H9 (cell line): Measurements from ENCODE around the gene TIMM17A. TPM values are rescaled to one million over a fixed set of nuclear protein-coding genes. Genes with fewer than 3 reads are reported as not detected.

Source experiments
- DNase-seq: peaks from one replicate; pipeline ENCODE4 v3.0.0-alpha.2; 2017
- H2AFZ ChIP-seq: one replicate; pipeline ENCODE4 v1.6.1; 2013; ENCODE audit warnings: mild to moderate bottlenecking, low read length, control low read depth, moderate library complexity
- H2AK5ac ChIP-seq: 2 replicates; pipeline ENCODE4 v1.6.1; 2013; ENCODE audit warnings: low read length, control low read depth, mixed read lengths; ENCODE audit not compliant: insufficient read length
- H2BK120ac ChIP-seq: one replicate; pipeline ENCODE4 v1.6.1; 2013; ENCODE audit warnings: low read depth, mild to moderate bottlenecking, low read length, control low read depth, inconsistent platforms; ENCODE audit not compliant: poor library complexity, severe bottlenecking
- H2BK12ac ChIP-seq: 2 replicates; pipeline ENCODE4 v1.6.1; 2013; ENCODE audit warnings: low read length, control low read depth, mixed read lengths, low read depth; ENCODE audit not compliant: insufficient read length
- H2BK15ac ChIP-seq: 2 replicates; pipeline ENCODE4 v1.6.1; 2013; ENCODE audit warnings: low read depth, low read length, control low read depth
- H2BK20ac ChIP-seq: one replicate; pipeline ENCODE4 v1.6.1; 2013; ENCODE audit warnings: low read depth, mild to moderate bottlenecking, low read length, control low read depth, inconsistent platforms; ENCODE audit not compliant: poor library complexity, severe bottlenecking
- H2BK5ac ChIP-seq: 2 replicates; pipeline ENCODE4 v1.6.1; 2013; ENCODE audit warnings: low read length, control low read depth, mixed read lengths; ENCODE audit not compliant: insufficient read length
- H3K14ac ChIP-seq: 2 replicates; pipeline ENCODE4 v1.6.1; 2013; ENCODE audit warnings: low read length, control low read depth; ENCODE audit not compliant: insufficient read depth
- H3K18ac ChIP-seq: 2 replicates; pipeline ENCODE4 v1.6.1; 2013; ENCODE audit warnings: low read depth, mild to moderate bottlenecking, mixed read lengths, low read length, control low read depth; ENCODE audit not compliant: insufficient read length
- H3K23ac ChIP-seq: 2 replicates; pipeline ENCODE4 v1.6.1; 2013; ENCODE audit warnings: low read length, control low read depth, mixed read lengths, low read depth; ENCODE audit not compliant: insufficient read length
- H3K23me2 ChIP-seq: 2 replicates; pipeline ENCODE4 v1.6.1; 2013; ENCODE audit warnings: low read depth, mild to moderate bottlenecking, mixed read lengths, low read length, control low read depth; ENCODE audit not compliant: insufficient read length, poor library complexity, severe bottlenecking
- H3K27ac ChIP-seq: 2 replicates; pipeline ENCODE4 v1.5.1; 2013; ENCODE audit warnings: low read length, control low read depth, mixed read lengths, low read depth; ENCODE audit not compliant: insufficient read length
- H3K27me3 ChIP-seq: 2 replicates; pipeline ENCODE4 v1.6.1; 2013; ENCODE audit warnings: low read length, control low read depth, inconsistent platforms; ENCODE audit not compliant: insufficient read depth
- H3K4ac ChIP-seq: 2 replicates; pipeline ENCODE4 v1.6.1; 2013; ENCODE audit warnings: low read depth, mild to moderate bottlenecking, control low read depth, inconsistent platforms, low read length, moderate library complexity
- H3K4me1 ChIP-seq: 2 replicates; pipeline ENCODE4 v1.6.1; 2013; ENCODE audit warnings: low read length, control low read depth, inconsistent platforms; ENCODE audit not compliant: insufficient read depth
- H3K4me2 ChIP-seq: 2 replicates; pipeline ENCODE4 v1.6.1; 2013; ENCODE audit warnings: low read length, control low read depth, mixed read lengths; ENCODE audit not compliant: insufficient read length, insufficient read depth
- H3K56ac ChIP-seq: 2 replicates; pipeline ENCODE4 v1.6.1; 2013; ENCODE audit warnings: low read depth, mild to moderate bottlenecking, mixed read lengths, low read length, control low read depth; ENCODE audit not compliant: insufficient read length
- H3K79me1 ChIP-seq: 2 replicates; pipeline ENCODE4 v1.6.1; 2013; ENCODE audit warnings: low read depth, mild to moderate bottlenecking, moderate library complexity, low read length, control low read depth, inconsistent platforms; ENCODE audit not compliant: insufficient read depth, poor library complexity, severe bottlenecking
- H3K79me2 ChIP-seq: 2 replicates; pipeline ENCODE4 v1.6.1; 2013; ENCODE audit warnings: low read length, control low read depth, inconsistent platforms; ENCODE audit not compliant: insufficient read depth
- H3K9ac ChIP-seq: 2 replicates; pipeline ENCODE4 v1.6.1; 2013; ENCODE audit warnings: low read length, control low read depth, mixed read lengths; ENCODE audit not compliant: insufficient read length; ENCODE audit errors: extremely low read depth
- H3K9me3 ChIP-seq: one replicate; pipeline ENCODE4 v1.6.1; 2013; ENCODE audit warnings: low read depth, low read length, inconsistent platforms; ENCODE audit not compliant: control insufficient read depth
- H3T11ph ChIP-seq: one replicate; pipeline ENCODE4 v1.6.1; 2013; ENCODE audit warnings: mild to moderate bottlenecking, low read length, control low read depth, inconsistent platforms
- H4K20me1 ChIP-seq: one replicate; pipeline ENCODE4 v1.6.1; 2013; ENCODE audit not compliant: control insufficient read depth, insufficient read length, insufficient read depth
- H4K5ac ChIP-seq: 2 replicates; pipeline ENCODE4 v1.6.1; 2013; ENCODE audit warnings: low read depth, mild to moderate bottlenecking, mixed read lengths, low read length, control low read depth; ENCODE audit not compliant: insufficient read length
- H4K8ac ChIP-seq: replicated peaks from 2 replicates; pipeline ENCODE4 v1.6.1; 2013; ENCODE audit warnings: low read length, control low read depth, mixed read lengths, low read depth; ENCODE audit not compliant: insufficient read length
- H4K91ac ChIP-seq: 2 replicates; pipeline ENCODE4 v1.6.1; 2013; ENCODE audit warnings: low read depth, mild to moderate bottlenecking, moderate library complexity, mixed read lengths, low read length, control low read depth; ENCODE audit not compliant: insufficient read length
- H3K27ac Mint-ChIP-seq, 3 experiments: 2 replicates in 2 of 3; 3 replicates in 1 of 3; pipeline ENCODE4 v1.8.0; 2020 to 2021; ENCODE audit warnings: mixed read lengths in 3 of 3, mild to moderate bottlenecking in 1 of 3, moderate library complexity in 1 of 3
- H3K27me3 Mint-ChIP-seq: 2 replicates; pipeline ENCODE4 v1.8.0; 2021; ENCODE audit warnings: low read depth, mild to moderate bottlenecking, moderate library complexity, mixed read lengths
- H3K36me3 Mint-ChIP-seq, 3 experiments: 2 replicates in 2 of 3; 3 replicates in 1 of 3; pipeline ENCODE4 v1.8.0; 2020 to 2021; ENCODE audit warnings: low read depth in 3 of 3, mixed read lengths in 3 of 3; ENCODE audit not compliant: insufficient read depth in 1 of 3
- H3K4me1 Mint-ChIP-seq, 2 experiments: 2 replicates each; pipeline ENCODE4 v1.8.0; 2020; ENCODE audit warnings: mixed read lengths in 2 of 2
- H3K4me3 Mint-ChIP-seq, 2 experiments: 2 replicates in 1 of 2; 3 replicates in 1 of 2; pipeline ENCODE4 v1.8.0; 2020 to 2021; ENCODE audit warnings: mild to moderate bottlenecking in 2 of 2, mixed read lengths in 2 of 2, moderate library complexity in 1 of 2
- H3K9me3 Mint-ChIP-seq, 2 experiments: 2 replicates in 1 of 2; 3 replicates in 1 of 2; pipeline ENCODE4 v1.8.0; 2020; ENCODE audit warnings: mild to moderate bottlenecking in 2 of 2, mixed read lengths in 2 of 2, moderate library complexity in 1 of 2
- WGBS: extraction: QIAGEN DNeasy Blood & Tissue Kit; methylation state at CpG from one replicate; pipeline ENCODE4 v1.1.7; 2013; ENCODE audit warnings: missing lambda C conversion rate, low lambda C conversion rate, mixed read lengths; ENCODE audit not compliant: insufficient read length; ENCODE audit errors: extremely low coverage; 5-methylcytosine and 5-hydroxymethylcytosine counted together
- total RNA-seq: library from RNA; stranded (reverse); gene quantifications from 2 replicates; pipeline ENCODE4 v1.2.1, GENCODE V29; 2021
- TF ChIP-seq, protein P1 (sequence below): fragments of 200-600 bp; sonication (generic); conservative IDR thresholded peaks from 3 replicates; pipeline ENCODE4 v1.8.0; 2021; ENCODE audit warnings: antibody characterized with exemption, mild to moderate bottlenecking

The TIMM17A gene
- total RNA-seq, 1 experiment from 2014 or later, result 60.9 TPM

DNA sequence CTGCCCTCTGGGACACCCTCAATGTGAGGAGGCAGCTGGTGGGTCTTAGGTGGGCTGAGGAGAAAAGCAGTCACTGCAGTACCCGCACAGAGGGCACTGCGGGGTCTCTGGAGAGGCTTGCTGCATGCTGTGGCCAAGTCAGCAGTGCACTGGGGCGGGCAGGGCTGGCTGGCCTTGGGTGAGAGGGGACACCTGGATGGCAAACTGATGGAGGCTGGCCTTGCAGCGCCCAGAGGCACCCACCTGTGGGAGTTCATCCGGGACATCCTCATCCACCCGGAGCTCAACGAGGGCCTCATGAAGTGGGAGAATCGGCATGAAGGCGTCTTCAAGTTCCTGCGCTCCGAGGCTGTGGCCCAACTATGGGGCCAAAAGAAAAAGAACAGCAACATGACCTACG, 58.3 kb downstream of the TIMM17A start:
- peaks cover 8% of the 10 kb centered on the region; the same call in 1 of the 2 replicates for H3K4me1 ChIP-seq
- peaks cover 28 to 43% of the 10 kb centered on the region in 2 experiments for H3K4me1 Mint-ChIP-seq
- WGBS, result no CpG with 5 or more reads among the region's 12 CpGs

More for the DNA sequence above, 58.3 kb downstream of the TIMM17A start:
- no peak overlapping the region for H3K9ac ChIP-seq
- H4K91ac ChIP-seq, result no peak overlapping the region
- peaks cover 0 to 45% (median 27%) of the 10 kb centered on the region in 3 experiments; a peak in 4 of 7 replicates for H3K36me3 Mint-ChIP-seq
- H2AK5ac ChIP-seq, result no peak overlapping the region
- H4K5ac ChIP-seq, result no peak overlapping the region
- H3K18ac ChIP-seq, result no peak overlapping the region
- no peak overlapping the region for H2AFZ ChIP-seq
- H3K79me2 ChIP-seq, result no peaks in the 10 kb centered on the region
- H3K27ac ChIP-seq, result no peak overlapping the region
- H2BK120ac ChIP-seq, result no peak overlapping the region
- H3K79me1 ChIP-seq, result no peaks in the 10 kb centered on the region
- H3K4me2 ChIP-seq, result no peak overlapping the region
- no peak overlapping the region; a peak in 2 of 7 replicates for H3K27ac Mint-ChIP-seq
- TF ChIP-seq, protein P1, sequence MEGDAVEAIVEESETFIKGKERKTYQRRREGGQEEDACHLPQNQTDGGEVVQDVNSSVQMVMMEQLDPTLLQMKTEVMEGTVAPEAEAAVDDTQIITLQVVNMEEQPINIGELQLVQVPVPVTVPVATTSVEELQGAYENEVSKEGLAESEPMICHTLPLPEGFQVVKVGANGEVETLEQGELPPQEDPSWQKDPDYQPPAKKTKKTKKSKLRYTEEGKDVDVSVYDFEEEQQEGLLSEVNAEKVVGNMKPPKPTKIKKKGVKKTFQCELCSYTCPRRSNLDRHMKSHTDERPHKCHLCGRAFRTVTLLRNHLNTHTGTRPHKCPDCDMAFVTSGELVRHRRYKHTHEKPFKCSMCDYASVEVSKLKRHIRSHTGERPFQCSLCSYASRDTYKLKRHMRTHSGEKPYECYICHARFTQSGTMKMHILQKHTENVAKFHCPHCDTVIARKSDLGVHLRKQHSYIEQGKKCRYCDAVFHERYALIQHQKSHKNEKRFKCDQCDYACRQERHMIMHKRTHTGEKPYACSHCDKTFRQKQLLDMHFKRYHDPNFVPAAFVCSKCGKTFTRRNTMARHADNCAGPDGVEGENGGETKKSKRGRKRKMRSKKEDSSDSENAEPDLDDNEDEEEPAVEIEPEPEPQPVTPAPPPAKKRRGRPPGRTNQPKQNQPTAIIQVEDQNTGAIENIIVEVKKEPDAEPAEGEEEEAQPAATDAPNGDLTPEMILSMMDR, result no peak
- no peak overlapping the region for H3K56ac ChIP-seq
- H3K4ac ChIP-seq, result no peak overlapping the region
- H2BK20ac ChIP-seq, result no peak overlapping the region
- DNase-seq, result no peak
- peaks cover 10% of the 10 kb centered on the region for H3K23me2 ChIP-seq
- no peaks in the 10 kb centered on the region for H3K9me3 ChIP-seq
- no peak overlapping the region for H3K4me3 Mint-ChIP-seq
- H2BK5ac ChIP-seq, result no peak overlapping the region
- H2BK12ac ChIP-seq, result no peak overlapping the region
- H2BK15ac ChIP-seq, result no peak overlapping the region
- H3K27me3 ChIP-seq, result no peaks in the 10 kb centered on the region
- H3T11ph ChIP-seq, result no peak overlapping the region
- no peak overlapping the region for H4K8ac ChIP-seq
- H3K14ac ChIP-seq, result no peak overlapping the region; the same call in 1 of the 2 replicates
- H3K9me3 Mint-ChIP-seq, result no peaks in the 10 kb centered on the region
- H3K27me3 Mint-ChIP-seq, result no peaks in the 10 kb centered on the region
- no peak overlapping the region for H3K23ac ChIP-seq
- no peaks in the 10 kb centered on the region for H4K20me1 ChIP-seq
